HG02763 (cell line): ENCODE measurements around the gene COA8.

Experiments
- ATAC-seq: cut with Tn5 transposase; IDR thresholded peaks from one replicate; pipeline ENCODE4 v1.9.1; 2021; ENCODE audit warnings: mild to moderate bottlenecking, moderate library complexity; ENCODE audit not compliant: unreplicated experiment

The COA8 gene

DNA sequence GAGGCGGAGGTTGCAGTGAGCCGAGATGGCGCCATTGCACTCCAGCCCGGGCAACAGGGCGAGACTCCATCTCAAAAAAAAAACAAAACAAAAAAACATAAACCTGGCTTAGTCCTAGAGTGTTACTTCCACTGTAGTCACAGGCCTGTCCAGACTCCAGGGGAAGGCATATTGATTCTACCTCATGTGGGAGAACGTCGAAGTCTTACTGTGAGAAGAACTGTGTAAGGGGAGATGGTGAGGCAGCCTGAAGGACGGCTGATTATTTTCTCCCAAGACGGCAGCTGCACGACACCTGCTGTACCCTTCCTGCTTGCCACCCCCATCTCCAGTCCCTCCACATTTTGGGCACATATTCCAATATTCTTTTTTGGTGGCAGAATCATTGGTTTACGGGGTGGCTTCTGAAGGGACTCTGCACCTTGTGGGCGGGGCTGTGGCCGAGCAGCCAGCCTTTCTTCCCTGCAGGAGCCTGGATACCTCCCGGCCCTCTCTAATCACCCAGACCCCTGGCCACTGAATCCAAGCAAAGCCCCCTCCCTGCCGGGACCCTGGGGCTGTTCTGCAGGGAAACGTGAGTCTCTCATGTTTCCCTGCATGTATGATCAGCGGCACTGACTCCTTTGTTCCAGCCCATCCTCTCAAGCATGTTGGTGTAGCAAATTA, 54.0 kb downstream of the COA8 start:
- ATAC-seq: no peak

DNA sequence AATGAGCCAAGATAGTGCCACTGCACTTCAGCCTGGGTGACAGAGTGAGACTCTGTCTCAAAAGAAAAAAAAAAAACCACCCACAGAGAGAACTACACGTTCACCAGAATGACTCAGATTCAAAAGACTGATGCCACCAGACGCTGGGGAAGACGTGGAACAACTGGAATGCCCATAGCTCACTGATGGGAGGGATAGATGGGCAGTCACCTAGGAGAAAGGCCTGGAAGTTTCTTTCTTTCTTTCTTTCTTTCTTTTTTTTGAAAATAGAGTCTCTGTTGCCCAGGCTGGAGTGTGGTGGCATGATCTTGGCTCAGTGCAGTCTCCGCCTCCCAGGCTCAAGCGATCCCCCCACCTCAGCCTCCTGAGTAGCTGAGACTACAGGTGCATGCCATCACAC, 56.3 kb downstream of the COA8 start:
- ATAC-seq: no peak

DNA sequence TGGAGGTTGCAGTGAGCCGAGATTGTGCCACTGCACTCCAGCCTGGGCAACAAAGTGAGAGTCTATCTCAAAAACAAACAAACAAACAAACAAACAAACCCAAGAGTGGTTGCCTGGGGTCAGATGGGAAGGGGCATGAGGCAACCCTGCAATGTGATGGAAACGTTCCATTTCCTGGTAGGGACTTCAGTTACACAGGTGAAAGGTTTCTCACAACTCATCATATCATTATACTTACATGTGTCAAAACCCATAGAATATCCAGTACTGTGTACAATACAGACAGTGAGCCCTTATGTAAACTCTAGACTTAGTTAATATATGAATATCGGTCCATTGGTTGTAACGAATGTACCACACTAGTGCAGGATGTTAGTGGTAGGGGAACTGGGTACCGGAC, 59.1 kb downstream of the COA8 start:
- ATAC-seq: no peak

DNA sequence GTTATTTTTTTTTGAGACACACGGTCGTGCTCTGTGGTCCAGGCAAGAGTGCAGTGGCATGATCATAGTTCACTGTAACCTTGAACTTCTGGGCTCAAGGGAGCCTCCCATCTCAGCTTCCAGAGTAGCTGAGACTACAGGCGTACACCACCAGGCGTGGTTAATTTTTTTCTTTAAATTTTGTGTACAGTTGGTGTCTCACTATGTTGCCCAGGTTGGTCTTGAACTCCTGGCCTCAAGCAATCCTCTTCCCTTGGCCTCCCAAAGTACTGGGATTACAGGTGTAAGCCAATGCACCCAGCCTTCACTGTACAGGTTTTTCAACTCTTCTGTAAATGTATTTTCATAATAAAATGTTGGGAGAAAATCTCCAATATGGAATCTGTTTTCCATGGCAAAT, 60.5 kb downstream of the COA8 start:
- no peak for ATAC-seq

DNA sequence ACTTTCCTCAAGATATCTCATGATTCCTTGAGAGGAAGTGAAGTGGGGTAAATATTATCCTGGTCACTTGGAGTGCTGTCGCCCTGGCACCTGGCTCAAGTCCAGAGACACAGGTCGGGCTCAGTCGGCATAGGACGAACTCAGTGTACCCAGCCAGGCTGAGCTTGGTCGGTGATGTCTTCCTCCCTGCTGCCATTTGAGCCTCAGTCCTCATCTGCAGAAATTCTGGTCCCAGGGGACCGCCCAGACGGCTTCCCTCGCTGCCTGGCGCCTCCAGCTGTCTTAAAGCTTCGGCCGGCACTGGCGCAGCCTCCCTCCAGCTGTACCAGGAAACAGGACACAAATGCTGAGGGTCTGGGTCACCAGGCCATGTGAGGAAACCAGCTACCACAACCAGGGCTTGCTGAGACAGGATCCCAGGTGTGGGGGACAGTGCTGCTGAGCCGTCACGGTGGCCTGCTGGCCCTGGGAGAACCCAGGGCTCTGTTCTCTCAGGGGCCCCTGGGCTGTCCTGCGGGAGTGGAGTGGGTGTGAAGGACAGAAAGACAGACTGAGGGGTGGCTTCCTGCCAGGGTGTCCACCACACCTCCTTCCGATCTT, 61.2 kb downstream of the COA8 start:
- no peak for ATAC-seq

DNA sequence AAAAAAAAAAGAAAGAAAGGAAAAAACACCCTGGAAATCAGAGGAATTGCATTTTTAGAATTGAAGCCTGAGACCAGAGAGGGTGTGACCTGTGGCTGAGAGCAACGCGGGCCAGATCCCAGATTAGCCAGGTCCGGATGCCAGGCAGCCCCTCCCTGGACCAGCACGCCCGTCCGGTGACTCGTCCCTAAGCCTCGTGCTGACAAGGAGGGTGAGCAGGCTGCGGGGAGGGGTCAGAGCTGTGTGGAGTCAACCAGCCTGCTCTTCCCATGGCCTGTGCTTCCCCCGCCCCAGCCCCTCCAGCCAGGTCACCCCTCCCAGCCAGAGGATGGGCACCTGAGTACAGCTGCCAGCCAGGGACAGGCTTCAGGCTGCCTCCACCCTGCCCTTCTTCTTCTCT, 62.1 kb downstream of the COA8 start:
- no peak for ATAC-seq

DNA sequence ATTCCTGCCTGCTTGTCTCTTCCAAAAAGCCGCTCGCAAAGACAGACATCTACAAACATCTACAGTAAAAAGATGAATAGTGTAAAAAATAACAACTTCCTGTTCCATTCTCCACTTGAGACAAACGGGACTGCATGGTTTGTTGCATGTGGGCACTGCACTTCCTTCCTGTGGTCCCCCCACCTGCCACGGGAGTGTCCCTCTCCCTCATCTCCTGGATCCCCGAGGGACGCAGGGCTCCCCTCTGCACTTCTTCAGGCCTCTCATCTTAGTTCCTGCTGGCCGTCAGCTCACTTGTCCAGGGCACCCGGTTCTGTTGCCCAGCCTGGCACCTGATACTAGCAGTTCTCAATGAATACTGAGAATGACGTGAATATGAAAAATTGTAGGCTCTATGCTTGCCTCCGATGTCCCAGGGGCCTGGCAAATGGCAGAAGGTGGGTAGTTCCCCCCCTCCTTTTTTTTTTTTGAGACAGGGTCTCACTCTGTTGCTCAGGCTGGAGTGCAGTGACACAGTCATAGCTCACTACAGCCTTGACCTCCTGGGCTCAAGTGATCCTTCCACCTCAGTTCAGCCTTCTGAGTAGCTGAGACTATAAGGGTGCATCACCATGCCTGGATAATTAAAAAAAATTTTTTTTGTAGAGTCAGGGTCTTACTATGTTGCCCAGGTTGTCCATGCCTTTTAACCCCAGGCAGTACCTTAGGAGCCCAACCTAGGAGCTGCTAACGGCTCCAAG, 62.8 kb downstream of the COA8 start:
- no peak for ATAC-seq

DNA sequence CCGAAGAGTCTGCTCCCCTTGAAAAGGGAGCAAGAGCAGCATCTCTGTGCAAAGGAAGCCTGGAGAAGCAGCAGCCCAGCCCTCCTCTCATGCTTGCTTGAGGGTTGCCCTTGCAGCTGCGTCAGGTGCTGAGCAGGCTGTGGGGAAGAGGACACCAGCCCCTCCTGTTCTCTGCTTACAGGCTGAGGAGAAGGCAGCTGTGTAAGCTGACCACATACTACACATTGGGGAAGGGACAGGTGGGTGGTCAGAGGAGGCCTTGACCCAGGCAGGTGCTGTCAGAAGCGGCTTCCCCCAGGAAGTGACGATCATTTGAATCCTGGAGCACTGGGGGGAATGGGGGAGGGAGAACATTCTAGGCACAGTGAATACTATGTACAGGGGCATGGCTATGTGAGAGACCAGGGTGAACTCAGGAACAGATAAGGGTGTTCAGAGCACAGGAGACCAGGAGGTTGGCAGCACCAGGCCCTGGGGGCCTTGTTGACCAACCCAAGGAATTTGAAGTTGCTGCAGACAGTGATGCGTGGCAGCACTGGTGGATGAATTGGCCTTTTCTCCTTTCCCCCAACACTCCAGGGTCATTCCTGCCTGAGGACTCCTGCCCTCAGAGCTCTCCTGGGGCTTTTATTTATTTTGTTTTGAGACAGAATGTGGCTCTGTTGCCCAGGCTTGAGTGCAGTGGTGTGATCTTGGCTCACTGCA, 63.5 kb downstream of the COA8 start:
- ATAC-seq: no peak

DNA sequence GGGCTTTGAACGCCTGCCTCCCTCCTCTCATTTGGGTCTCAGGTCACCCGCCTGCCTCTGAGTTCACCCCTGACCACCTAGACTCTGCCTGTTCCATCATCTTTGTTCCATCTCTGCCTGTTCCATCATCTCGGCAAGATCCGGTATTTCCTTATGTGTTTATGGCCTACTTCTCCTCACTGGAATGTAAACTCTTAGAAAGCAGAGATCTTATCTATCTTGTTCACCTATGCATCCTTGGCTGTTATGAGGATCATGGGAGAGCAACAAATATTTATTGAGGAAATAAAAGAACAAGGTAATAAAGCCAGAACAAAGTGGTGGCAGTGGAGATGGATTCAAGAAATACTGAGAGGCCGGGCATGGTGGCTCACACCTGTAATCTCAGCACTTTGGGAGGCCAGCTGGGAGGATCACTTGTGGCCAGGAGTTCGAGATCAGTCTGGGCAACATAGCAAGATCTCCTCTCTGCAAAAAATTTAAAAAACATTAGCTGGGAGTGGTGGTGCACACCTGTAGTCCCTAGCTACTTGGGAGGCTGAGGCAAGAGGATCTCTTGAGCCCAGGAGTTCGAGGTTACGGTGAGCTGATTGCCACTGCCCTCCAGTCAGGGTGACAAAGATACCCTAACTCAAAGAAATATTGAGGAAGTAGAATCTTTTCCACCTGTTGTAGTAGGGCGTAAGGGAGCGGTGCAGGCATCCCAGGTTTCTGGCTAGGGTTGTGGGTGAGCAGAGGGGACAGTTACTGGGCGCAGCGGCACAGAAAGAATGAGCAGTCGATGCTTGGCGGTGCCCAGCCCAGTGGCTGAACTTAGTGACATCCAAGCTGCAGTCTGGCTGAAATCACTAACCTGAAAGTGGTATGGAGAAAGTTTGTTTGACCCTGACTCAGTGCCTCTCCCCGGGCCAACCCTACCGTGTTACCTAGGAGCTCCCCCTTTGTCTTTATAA, 64.6 kb downstream of the COA8 start:
- no peak for ATAC-seq

DNA sequence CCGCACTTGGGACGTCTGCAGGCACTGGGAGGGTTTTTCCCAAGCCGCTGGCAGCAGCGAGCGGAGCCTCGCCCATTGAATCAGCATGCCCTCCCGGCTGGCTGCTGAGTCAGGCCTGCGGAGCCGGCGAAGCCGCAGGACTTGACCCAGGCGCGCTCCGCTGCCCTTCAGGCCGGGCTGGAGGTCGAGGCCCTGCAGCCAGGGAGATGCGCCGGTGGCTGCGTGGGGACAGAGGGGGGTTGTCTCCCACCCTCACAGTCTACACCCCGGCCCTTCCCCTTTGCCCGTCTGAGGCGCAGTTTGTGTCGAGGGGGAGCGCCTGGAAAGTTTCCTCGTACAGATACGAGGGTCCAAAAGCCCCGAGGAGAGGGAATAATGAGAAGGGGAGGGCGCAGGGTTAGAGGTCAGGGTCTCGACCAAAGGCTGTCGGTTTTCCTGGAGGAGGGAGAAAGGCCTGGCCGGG, 65.5 kb downstream of the COA8 start:
- no peak for ATAC-seq

GRCh38 chr14:103628684-103629502, 66.1 kb downstream of the COA8 start, which contains the start of gene KLC1:
Gene KLC1 (plus strand): TSS chr14:103629211. CDS start chr14:103654565, 25,354 bp downstream.
- ATAC-seq: peak; percentile 48

GRCh38 chr14:103629503-103630121, 66.9 kb downstream of the COA8 start:
- peak; percentile 22 for ATAC-seq

- no peak for ATAC-seq
These were observed 67.8 kb downstream of the COA8 start for GRCh38 chr14:103630364-103631108.

DNA sequence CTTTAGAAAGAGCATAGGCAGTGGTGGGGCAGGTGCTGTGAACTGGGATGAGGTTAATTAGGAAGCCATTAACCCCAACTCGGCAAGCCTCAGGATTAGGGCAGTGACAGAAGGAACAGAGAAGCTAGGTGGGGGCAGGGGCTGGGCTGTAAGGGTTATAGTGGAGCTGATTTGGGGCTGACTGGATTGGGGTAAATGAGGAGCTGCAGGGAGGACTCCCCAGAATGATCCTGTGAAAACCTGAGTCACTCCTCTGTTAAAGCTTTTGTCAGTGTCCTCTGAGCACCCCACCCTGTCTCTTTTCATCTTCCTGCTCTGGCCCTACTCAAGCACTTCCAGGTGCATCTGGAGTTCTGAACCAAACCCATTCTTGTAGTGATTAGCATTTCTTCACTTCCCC, 70.6 kb downstream of the COA8 start:
- no peak for ATAC-seq

DNA sequence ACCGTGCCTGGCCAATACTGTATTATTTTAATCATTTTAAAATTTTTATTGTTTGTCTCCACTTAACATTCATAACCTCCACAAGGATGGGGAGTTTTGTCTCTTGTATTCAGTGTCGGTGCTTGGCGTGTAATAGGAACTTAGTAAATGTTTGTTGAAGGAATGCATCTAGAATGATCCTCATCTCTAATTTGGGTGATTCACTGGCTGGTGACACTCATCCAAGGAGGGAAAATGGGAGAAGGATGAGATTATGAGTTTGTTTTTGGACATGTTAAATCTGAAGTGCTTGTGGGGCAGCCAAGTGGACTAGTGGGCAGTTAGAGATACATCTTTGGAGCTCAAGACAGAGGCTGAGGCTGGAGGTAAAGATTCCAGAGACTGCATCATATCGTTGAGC, 71.4 kb downstream of the COA8 start:
- no peak for ATAC-seq

- no peak for ATAC-seq
These were observed 75.8 kb downstream of the COA8 start for GRCh38 chr14:103638594-103638993.
